Stimulated activated CD8-positive, alpha-beta memory T cell treated with anti-CD3 and anti-CD28 coated beads, Interleukin-4, amount 100 ng/mL, for 24 hours (primary cell): ENCODE results near the gene ELK4.

Experiments used
- DNase-seq: peaks from one replicate; pipeline ENCODE4 v3.0.0-alpha.2; 2020; ENCODE audit warnings: low read depth

ELK4 gene

DNA sequence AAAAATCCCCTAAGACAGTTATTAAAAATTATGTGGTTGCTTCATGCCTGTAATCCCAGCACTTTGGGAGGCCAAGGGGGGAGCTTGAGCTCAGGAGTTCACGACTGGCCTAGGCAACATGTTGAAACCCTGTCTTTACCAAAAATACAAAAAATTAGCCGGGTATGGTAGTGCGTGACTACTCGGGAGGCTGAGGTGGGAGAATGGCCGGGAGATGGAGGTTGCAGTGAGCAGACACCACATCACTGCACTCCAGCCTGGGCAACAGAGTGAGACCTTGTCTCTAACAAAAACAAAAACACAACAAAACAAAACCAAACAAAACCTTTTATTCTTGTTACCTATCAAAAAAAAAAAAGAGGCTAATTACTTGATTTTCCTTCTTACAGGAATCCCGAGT lies 2.1 kb downstream of the ELK4 start:
- no peak for DNase-seq

DNA sequence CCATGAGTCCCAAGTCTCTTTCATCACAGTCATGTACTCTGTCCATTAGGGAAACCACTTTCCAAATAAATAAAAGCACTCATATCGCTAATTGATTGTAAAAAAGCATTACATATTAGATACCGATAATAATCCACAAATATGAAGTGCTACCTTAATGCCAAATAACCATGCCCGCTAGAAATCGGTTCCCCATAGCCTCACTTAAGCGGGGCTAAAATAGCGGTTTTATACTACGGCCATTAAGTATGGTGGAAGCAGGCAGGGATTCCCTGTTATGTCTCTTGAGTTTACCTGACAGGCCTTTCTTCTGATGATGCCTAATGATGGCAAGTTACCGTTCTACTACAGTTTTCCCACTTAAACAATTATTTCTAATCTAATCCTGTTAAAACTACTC lies 3.9 kb downstream of the ELK4 start:
- DNase-seq: no peak

- DNase-seq: no peak
Measured at GRCh38 chr1:205626216-205626615, 5.6 kb downstream of the ELK4 start.

- no peak for DNase-seq
Measured at GRCh38 chr1:205623646-205624045, 8.2 kb downstream of the ELK4 start.

DNA sequence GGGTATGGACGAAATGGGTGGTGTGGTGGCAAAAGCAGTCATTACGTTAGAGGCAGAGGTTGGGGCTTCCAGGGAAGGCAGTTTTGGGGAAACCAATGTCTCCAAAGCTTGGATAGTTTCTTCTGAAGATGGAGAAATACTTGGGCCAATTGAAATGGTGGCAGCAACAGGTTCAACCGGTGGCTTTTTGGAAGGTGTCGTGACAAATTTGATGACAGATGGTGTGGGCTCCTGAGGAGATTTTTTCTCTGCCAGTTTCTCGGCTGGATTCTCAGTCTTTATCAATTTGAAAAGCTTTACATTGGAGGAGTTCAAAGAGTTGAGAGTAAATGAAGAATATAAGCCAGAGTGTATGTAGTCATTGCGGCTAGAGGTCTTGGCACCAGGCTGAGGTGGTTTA lies 11.5 kb downstream of the ELK4 start:
- DNase-seq: no peak

- DNase-seq: no peak
Measured at GRCh38 chr1:205619376-205619775, 12.4 kb downstream of the ELK4 start.

DNA sequence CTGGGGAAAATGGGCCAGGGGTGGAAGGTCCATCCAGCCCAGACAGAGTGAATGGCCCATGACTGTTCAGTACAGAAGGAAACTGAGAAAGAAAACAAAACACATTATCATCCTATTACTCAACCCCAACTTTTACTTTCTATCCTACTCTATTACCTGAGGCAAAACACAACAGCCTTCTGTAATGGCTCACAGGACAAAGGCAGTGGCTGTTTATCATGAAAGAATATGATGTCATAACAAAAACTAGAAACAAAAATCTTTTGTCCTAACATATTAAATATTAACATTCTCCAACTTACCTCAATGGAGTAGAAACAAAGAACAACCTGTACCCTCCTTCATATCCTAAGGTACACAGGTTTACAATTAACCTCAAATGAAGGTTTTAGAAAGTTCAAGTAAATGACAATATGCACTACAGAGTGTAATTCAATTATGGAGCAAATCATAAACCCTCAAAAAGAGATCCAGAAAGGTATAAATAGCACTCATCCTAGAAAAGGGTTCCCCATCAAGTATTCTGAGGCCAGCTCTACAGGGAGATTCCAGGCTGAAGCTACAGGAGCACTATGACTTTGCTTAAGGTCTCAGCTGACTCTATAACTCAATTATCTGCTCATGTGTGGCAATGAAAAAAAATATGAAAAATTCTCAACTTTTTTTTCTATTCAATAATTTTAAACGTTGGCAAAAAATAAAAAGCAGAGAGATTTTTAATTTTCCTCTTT lies 15.1 kb downstream of the ELK4 start:
- DNase-seq: no peak

DNA sequence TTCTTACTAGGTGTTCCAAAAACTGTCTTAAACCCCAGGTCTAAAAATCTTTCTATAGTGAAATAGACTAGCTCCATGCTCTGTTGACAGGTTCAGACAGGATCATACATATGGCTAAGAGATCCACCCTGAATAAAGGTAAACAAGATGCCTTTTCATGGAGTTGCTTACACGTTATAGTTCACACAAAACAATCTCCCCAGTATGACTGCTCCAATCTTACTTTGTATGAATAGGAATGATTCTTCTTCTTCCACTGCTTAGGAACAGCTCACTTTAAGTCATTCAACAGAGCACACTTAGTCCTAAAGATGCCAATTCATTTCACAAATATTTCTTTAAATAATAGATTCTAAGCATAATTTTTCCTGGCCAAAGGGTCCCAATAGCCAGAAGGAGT lies 16.0 kb downstream of the ELK4 start:
- no peak for DNase-seq

- no peak for DNase-seq
Measured at GRCh38 chr1:205613854-205614412, 17.9 kb downstream of the ELK4 start.

DNA sequence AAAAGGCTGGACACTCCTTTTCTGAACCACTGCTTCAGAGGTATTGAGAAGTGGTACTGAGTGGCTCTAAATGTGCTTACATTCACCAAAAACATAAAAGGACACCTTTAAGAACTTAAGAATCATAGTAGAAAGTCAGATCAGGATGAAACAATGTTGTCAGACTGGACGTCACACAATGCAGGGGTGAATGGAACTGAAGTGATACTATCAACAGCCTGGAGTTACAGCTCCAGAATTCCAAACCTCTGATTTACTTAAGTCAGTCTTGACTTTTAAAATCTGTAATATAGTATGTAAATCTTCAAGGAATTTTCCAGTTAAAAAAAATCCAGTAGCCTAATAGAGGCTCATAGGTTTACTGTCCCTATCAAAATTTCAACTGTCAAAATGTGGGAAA lies 19.3 kb downstream of the ELK4 start:
- no peak for DNase-seq

DNA sequence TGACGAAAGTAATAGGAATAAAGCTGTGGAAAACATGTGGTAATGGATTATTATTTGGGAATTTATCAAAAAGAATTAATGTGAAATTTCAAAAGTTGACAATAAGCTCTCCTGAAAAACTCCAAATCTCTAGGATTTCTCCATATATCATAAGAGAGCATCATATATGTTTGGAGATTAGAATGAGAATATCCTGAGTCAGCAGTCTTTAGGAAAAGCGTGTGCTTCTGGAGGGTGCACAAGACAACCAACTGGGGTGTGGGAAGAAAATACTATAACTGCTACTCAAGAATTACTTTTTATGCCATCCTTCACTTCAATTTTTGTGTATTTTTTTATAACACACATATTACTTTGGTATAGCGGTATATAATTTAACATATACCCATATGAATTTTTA lies 19.7 kb downstream of the ELK4 start:
- no peak for DNase-seq

DNA sequence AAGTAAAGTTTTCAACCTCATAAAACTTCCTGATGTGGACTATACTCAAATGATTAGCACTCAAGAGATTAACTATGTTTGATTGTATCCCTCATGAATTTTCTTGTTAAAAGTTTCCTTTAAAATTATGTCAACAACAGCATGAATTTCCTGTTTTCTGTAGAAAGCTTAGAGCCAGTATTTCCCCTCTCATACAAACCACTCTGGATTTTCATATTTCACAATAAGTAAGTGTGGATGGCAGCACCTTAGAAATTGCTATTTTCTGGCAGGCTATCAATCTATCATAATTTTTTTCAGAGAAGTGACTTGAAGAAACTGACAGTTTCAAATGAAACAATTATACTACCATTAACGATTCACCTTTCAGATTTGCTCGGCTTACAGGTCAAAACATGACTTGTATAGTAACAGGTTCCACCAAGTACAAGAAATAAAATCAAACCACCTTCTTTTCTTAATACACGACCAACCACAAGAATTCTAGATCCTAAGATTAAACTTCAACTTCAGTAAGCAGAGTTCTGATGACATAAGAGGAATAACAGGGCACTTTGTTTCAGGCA lies 20.8 kb downstream of the ELK4 start:
- DNase-seq: no peak

DNA sequence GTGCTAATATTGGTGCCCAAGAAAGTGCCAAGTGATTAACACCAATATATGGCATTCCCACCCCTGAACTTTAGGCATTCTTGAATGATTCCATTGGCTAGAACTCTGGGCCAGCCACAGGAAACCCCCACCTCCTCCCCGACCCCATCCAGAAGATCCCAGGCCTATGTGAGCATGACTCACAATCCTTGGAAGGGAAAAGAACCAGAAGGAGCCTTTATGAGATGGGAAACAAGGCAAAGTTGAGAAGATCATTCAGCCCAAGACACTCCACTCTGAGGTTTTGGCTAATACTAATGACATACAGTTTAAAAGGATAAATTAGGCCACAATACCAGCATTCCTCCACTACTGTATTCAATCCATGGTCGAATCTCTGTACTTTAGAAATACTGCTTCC lies 21.8 kb downstream of the ELK4 start:
- DNase-seq: no peak

DNA sequence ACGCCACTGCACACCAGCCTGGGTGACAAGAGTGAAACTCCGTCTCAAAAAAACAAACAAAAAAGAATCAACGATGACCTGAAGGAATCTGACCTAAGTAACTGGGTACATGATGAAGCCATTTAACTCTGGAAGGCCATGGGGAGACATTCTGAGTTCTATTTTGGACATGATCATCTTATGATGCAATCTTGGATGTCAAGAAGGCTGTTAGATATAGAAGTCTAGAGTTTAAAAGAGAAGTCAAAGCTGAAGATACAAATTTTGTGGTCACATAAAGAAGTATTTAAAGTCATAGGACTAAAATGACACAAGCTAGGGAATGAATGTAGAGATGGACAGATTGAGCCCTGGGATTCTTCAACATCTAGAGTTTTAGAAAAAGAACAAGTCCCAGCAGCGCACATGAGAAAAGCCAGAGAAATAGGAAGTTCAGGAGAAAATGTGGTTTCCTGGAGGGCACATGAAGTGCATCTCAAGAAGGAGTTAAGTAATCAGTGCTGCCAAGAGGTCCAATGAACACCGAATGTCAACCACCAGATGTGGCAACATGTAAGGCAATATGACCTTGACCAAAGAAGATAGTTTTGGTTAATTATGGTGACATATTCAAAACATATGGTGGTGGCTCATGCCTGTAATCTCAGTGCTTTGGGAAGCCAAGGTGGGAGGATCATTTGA lies 26.8 kb downstream of the ELK4 start:
- no peak for DNase-seq

- no peak for DNase-seq
Measured at GRCh38 chr1:205604059-205604458, 27.8 kb downstream of the ELK4 start.

- no peak for DNase-seq
Measured at GRCh38 chr1:205601205-205601604, 30.6 kb downstream of the ELK4 start.

DNA sequence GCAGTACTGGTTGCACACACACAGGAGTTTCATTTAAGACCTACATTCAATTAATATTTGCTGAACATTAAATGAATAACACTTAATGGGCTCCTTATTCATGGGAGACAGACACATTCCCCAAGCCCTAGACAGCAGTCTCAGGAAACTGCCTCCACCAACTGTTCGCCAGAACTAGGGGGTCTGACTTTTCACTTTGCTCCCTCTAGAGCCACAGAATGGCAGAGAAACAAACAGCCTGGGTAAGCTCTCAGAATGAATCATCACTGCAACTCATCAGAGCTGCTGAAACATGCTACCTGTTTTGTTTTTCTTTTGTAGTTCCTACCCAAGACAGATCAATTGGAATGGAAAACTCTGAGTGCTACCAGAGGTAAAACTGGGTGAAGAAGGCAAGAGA lies 31.7 kb downstream of the ELK4 start:
- no peak for DNase-seq

DNA sequence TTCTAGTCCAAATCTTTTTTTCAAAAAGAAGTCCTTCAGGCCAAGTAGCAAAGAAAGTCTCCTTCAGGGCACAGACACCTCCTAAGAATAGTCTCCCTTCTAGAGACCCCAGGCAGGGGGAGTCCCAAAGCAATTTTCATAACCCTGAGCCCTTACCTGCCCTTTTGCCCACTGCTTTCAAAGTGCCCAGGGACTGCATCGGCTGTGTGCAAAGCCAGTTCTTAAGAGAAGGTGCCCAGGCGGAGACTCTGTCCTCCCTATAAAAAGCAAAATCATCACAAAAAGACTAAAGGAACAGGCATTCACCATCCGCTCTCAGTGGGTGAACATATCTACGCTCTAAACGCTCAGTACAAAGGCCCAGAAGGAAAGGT lies 32.2 kb downstream of the ELK4 start:
- DNase-seq: no peak

DNA sequence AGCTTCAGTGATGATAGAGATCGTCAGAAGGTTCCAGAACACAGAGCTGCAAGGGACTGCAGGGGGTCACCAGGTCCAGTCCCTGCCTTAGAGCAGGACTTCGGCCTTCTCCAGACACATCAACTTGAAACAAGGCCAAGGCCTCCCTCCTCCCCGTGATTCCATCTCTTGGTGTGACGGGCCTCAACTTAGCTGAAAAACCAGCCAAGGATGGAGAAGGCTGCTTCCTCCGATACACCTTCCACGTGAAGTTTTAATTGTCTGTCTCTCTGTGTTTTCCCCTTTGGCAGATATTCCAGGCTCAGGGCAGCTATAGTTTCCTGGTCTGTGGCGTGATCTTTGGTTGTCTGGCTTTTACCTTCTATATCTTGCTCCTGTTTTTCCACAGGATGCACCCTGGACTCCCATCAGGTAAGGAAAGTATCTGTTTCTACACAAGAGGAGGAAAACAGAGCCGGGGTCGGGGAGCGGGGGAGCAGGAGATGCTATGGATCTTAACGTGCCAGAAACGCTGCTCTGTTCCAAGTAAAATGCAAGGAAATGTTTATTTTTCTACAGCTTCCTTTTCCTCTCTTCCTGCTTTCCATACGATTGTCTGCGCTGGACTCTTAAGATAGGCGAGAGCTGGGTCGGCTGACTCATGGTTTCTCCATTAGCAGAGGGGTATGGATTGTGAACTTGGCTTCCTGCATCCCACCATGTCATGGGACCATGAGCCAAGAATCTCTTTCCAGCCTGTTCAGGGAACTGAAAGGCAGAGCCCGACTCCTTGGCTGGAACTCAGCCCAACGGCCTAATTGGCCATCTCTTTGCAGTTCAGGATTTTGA lies 32.8 kb downstream of the ELK4 start:
- no peak for DNase-seq

- DNase-seq: no peak
Measured at GRCh38 chr1:205597691-205598314, 34.0 kb downstream of the ELK4 start.

DNA sequence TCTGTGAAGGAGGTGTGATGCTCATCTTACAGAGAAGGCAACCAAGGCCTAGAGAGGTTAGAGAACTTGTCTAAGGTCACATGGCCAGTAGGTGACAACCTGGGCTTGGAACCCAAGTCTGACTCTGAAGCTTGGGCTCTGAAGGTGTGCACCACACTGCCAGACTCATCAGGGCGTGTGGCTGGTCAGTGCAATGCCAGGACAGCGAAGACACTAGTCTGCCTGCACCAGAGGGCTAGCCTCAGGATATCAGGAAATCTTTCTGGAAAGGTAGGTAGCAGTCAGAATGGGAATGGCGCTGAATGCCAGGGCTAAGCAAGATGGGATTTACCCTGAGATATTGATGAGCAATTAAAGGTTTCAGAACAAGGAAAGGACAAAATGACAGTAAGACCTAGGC lies 34.9 kb downstream of the ELK4 start:
- no peak for DNase-seq

DNA sequence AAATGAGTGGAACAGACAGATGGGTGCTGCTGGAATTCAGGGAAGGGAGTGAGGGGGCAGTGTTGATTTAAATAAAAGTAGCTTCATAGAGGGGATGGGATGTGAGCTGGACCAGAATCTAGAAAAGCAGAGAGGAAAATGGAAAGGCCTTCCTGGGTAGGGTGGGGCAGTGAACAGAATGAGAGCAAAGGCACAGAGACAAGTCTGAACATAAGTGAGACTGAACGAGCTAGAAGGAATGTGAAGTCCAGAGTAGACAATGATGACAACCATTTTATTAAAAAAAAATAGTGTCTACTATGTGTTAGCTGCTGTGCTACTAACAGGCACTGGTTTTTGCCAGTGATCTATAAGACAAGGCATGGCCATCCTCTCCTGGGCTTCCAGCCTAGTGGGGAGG lies 36.0 kb downstream of the ELK4 start:
- no peak for DNase-seq
